HG03108 (cell line): ENCODE results near the gene TXNRD1.
"Not testable (repeated sequence)": the region's sequence is repeated elsewhere in the genome, so short reads cannot be mapped to it uniquely, and the experiment has no call there.

Experiments
- ATAC-seq: cut with Tn5 transposase; IDR thresholded peaks from one replicate; pipeline ENCODE4 v1.9.1; 2021; ENCODE audit warnings: moderate library complexity; ENCODE audit not compliant: unreplicated experiment

The TXNRD1 gene

GRCh38 chr12:104190641-104191176 is 24.9 kb upstream of the TXNRD1 start:
- no peak for ATAC-seq

GRCh38 chr12:104197264-104197663 is 18.3 kb upstream of the TXNRD1 start:
- ATAC-seq = no peak

GRCh38 chr12:104199964-104200363 is 15.6 kb upstream of the TXNRD1 start:
- ATAC-seq = no peak

- no peak for ATAC-seq
These were observed 14.2 kb upstream of the TXNRD1 start for GRCh38 chr12:104201238-104202001.

GRCh38 chr12:104204690-104205480 is 10.7 kb upstream of the TXNRD1 start:
- ATAC-seq = no peak

- no peak for ATAC-seq
These were observed 8.0 kb upstream of the TXNRD1 start for GRCh38 chr12:104207416-104208205.

- ATAC-seq = no peak
These were observed 3.1 kb upstream of the TXNRD1 start for GRCh38 chr12:104212516-104212915.

GRCh38 chr12:104213952-104214351 is 1.6 kb upstream of the TXNRD1 start:
- ATAC-seq = no peak

- ATAC-seq = no peak
These were observed 944 bp downstream of the TXNRD1 start for GRCh38 chr12:104216521-104216924.

- not testable (repeated sequence) for ATAC-seq
These were observed 2.9 kb downstream of the TXNRD1 start for GRCh38 chr12:104218506-104218905.

- ATAC-seq = no peak
These were observed 3.4 kb downstream of the TXNRD1 start for GRCh38 chr12:104218935-104219334.

- ATAC-seq = no peak
These were observed 3.8 kb downstream of the TXNRD1 start for GRCh38 chr12:104219361-104219892.

GRCh38 chr12:104219908-104220404 is 4.4 kb downstream of the TXNRD1 start:
- ATAC-seq = no peak

GRCh38 chr12:104220931-104221330 is 5.4 kb downstream of the TXNRD1 start:
- no peak for ATAC-seq

- ATAC-seq = no peak
These were observed 7.4 kb downstream of the TXNRD1 start for GRCh38 chr12:104222976-104223375.

- ATAC-seq = no peak
These were observed 8.1 kb downstream of the TXNRD1 start for GRCh38 chr12:104223712-104224111.

- ATAC-seq = no peak
These were observed 11.1 kb downstream of the TXNRD1 start for GRCh38 chr12:104226672-104227071.

- no peak for ATAC-seq
These were observed 14.9 kb downstream of the TXNRD1 start for GRCh38 chr12:104230304-104231095.

- no peak for ATAC-seq
These were observed 17.2 kb downstream of the TXNRD1 start for GRCh38 chr12:104232609-104233280.
